Loucy (cell line): ENCODE measurements around the gene PAK5.

Experiments
- H2AFZ ChIP-seq: fragments of 200-600 bp; sonication (generic); 2 replicates; pipeline ENCODE4 v1.6.0; 2016; ENCODE audit warnings: antibody characterized with exemption, mild to moderate bottlenecking, low read length, moderate library complexity
- H3F3A ChIP-seq: fragments of 200-600 bp; 2 replicates; pipeline ENCODE4 v1.6.0; 2016; ENCODE audit warnings: antibody characterized with exemption, low read depth, mild to moderate bottlenecking
- H3K27me3 ChIP-seq: fragments of 200-600 bp; sonication (generic); 2 replicates; pipeline ENCODE4 v1.6.1; 2014; ENCODE audit warnings: low read length, mild to moderate bottlenecking; ENCODE audit not compliant: insufficient read depth, poor library complexity, severe bottlenecking
- H3K36me3 ChIP-seq: fragments of 200-600 bp; sonication (generic); 2 replicates; pipeline ENCODE4 v1.6.1; 2016; ENCODE audit warnings: low read length; ENCODE audit not compliant: insufficient read depth
- H3K4me1 ChIP-seq: fragments of 200-600 bp; sonication (generic); 2 replicates; pipeline ENCODE4 v1.5.1; 2014; ENCODE audit warnings: low read length, mild to moderate bottlenecking; ENCODE audit not compliant: insufficient read depth, poor library complexity, severe bottlenecking
- H3K4me2 ChIP-seq: fragments of 200-600 bp; sonication (generic); 2 replicates; pipeline ENCODE4 v1.6.0; 2014; ENCODE audit warnings: antibody characterized with exemption, low read length, low read depth, mild to moderate bottlenecking; ENCODE audit not compliant: poor library complexity, severe bottlenecking
- H3K4me3 ChIP-seq: fragments of 200-600 bp; sonication (generic); 2 replicates; pipeline ENCODE4 v1.5.1; 2014; ENCODE audit warnings: low read length, mild to moderate bottlenecking, mixed read lengths; ENCODE audit not compliant: poor library complexity, severe bottlenecking
- H3K79me2 ChIP-seq: fragments of 200-600 bp; sonication (generic); 2 replicates; pipeline ENCODE4 v1.6.1; 2014; ENCODE audit warnings: low read length; ENCODE audit not compliant: insufficient read depth
- H3K9ac ChIP-seq: fragments of 200-600 bp; sonication (generic); 2 replicates; pipeline ENCODE4 v1.6.0; 2014; ENCODE audit warnings: mild to moderate bottlenecking, low read depth, low read length, moderate library complexity; ENCODE audit not compliant: poor library complexity, severe bottlenecking
- H3K9me2 ChIP-seq: fragments of 200-600 bp; sonication (generic); replicated peaks from 2 replicates; pipeline ENCODE4 v1.6.1; 2016; ENCODE audit warnings: low read depth, low read length, mixed read lengths
- H3K9me3 ChIP-seq: fragments of 200-600 bp; sonication (generic); 2 replicates; pipeline ENCODE4 v1.6.1; 2014; ENCODE audit warnings: mild to moderate bottlenecking, antibody characterized with exemption, low read length, low read depth; ENCODE audit not compliant: insufficient read depth
- H4K20me1 ChIP-seq: fragments of 200-600 bp; sonication (generic); 2 replicates; pipeline ENCODE4 v1.6.0; 2014; ENCODE audit warnings: antibody characterized with exemption, low read length, mild to moderate bottlenecking; ENCODE audit not compliant: insufficient read depth, poor library complexity, severe bottlenecking
- EZH2phosphoT487 ChIP-seq: fragments of 200-600 bp; IDR thresholded peaks from 2 replicates; pipeline ENCODE4 v1.6.1; 2018; ENCODE audit warnings: antibody characterized with exemption, mild to moderate bottlenecking, moderate library complexity, borderline replicate concordance
- TF ChIP-seq, protein P1 (sequence below): fragments of 200-600 bp; sonication (generic); conservative IDR thresholded peaks from 2 replicates; pipeline ENCODE4 v1.5.1; 2014; ENCODE audit warnings: mild to moderate bottlenecking, antibody characterized with exemption, low read length

The PAK5 gene

DNA sequence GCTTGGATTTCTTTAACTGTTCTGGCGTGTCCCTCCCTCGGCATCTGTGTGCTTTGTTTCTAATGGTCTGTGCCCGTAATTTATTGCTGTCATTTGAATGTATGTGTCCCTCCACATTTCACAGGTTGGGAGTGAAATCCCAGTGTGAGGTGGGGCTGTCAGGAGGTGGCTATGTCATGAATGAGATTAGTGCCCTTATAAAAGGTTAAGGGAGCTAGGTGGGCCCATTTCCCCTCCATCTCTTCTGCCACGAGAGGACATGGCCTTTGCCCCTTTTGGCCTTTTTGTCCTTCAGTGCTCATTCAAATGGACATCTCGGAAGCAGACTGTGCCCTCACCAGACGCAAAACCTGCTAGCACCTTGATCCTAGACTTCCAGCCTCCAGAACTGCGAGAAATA is 228.2 kb downstream of the PAK5 start:
- TF ChIP-seq, protein P1, sequence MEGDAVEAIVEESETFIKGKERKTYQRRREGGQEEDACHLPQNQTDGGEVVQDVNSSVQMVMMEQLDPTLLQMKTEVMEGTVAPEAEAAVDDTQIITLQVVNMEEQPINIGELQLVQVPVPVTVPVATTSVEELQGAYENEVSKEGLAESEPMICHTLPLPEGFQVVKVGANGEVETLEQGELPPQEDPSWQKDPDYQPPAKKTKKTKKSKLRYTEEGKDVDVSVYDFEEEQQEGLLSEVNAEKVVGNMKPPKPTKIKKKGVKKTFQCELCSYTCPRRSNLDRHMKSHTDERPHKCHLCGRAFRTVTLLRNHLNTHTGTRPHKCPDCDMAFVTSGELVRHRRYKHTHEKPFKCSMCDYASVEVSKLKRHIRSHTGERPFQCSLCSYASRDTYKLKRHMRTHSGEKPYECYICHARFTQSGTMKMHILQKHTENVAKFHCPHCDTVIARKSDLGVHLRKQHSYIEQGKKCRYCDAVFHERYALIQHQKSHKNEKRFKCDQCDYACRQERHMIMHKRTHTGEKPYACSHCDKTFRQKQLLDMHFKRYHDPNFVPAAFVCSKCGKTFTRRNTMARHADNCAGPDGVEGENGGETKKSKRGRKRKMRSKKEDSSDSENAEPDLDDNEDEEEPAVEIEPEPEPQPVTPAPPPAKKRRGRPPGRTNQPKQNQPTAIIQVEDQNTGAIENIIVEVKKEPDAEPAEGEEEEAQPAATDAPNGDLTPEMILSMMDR: no peak
- TF ChIP-seq EZH2phosphoT487: no peak
- Histone ChIP-seq H3K79me2 (no peaks in the 10 kb centered on the region), H3F3A (no peaks in the 10 kb centered on the region), H3K9me2 (no peaks in the 10 kb centered on the region), H3K9me3 (no peaks in the 10 kb centered on the region), H3K9ac (no peak overlapping the region), H3K4me2 (no peak overlapping the region), H3K36me3 (no peaks in the 10 kb centered on the region), H3K27me3 (no peaks in the 10 kb centered on the region), H3K4me3 (no peak overlapping the region), H2AFZ (no peak overlapping the region), H4K20me1 (no peaks in the 10 kb centered on the region), H3K4me1 (peaks cover 12% of the 10 kb centered on the region)

DNA sequence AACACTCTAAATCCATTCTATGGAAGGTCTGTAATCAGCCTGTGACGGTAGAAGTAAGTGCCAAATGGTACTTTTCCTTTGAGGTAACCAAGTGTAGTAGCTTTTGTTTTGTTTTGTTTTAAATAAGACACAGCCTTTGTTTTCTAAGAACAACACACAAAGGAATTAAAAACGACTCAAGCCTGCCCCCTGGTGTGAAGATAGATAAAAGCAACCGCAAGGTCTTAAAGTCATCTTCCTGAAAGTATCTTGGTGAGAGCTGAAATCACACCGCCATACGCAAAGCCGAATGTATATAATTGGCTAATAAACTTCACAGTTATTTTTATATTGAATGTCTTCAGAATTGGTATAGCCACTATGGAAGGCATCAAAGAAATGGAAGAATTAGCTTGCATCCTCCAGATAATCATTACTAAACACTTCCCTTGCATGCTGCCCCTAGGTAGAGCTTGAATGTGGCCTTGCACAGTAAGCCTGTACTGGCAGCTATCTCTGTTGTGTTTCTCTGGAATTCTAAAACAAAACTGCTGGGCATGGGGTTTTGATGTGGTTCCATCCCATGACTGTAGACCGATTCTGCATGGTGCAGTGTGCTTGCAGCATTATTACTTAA is 228.9 kb downstream of the PAK5 start:
- Histone ChIP-seq H3K27me3 (no peaks in the 10 kb centered on the region), H3K4me1 (peaks cover 12% of the 10 kb centered on the region), H3K9me3 (no peaks in the 10 kb centered on the region), H3K4me3 (no peak overlapping the region), H3K36me3 (no peaks in the 10 kb centered on the region), H2AFZ (peak overlapping the region; percentile 52), H3F3A (no peaks in the 10 kb centered on the region), H3K4me2 (no peak overlapping the region), H4K20me1 (no peaks in the 10 kb centered on the region), H3K9ac (peak overlapping the region; percentile 1), H3K9me2 (no peaks in the 10 kb centered on the region), H3K79me2 (no peaks in the 10 kb centered on the region)
- TF ChIP-seq, protein P1: peak; percentile 84
- TF ChIP-seq EZH2phosphoT487: no peak

DNA sequence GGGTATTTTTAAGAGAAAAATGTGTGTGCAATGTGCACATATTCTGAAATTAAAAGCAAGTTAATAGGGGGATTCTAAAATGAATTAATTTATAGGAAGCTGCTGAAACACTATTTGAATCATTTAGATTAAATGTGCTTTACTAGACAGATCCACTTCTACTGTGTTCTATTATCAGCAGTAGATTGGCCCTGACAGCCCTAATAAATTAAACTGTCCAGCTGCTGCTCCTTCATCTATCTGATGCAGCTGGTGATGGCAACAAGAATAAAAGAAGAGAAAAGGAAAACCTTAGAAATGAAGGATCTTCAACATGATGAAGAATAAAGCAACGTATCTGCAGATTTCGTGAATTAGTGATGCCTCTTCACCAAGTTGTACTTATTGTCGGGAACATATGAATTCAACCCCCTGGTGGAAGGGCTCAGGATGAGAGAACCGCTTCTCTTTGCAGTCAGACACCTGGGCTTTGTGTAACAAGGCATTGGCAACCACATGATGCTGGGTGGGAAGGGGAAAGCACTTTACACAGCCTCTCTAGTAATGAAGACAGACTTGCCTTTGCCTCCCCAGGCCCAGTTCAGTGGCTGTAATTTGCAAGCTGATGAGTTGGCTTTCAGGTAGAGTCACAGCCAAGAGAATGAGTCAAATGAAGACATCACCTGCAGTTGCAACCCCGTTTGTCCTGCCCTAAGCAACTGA is 230.1 kb downstream of the PAK5 start:
- Histone ChIP-seq H3K9ac (peak overlapping the region; percentile 1), H3K4me3 (no peak overlapping the region), H4K20me1 (no peaks in the 10 kb centered on the region), H3K4me2 (no peak overlapping the region), H2AFZ (peak overlapping the region; percentile 52), H3K79me2 (no peaks in the 10 kb centered on the region), H3F3A (no peaks in the 10 kb centered on the region), H3K9me2 (no peaks in the 10 kb centered on the region), H3K9me3 (no peaks in the 10 kb centered on the region), H3K36me3 (no peaks in the 10 kb centered on the region), H3K27me3 (no peaks in the 10 kb centered on the region), H3K4me1 (peaks cover 12% of the 10 kb centered on the region)
- TF ChIP-seq EZH2phosphoT487: no peak
- TF ChIP-seq, protein P1: peak; percentile 48
